ENCODE measurements around the gene BANF2.

GRCh38 chr20:17712201-17712600 is 12.4 kb downstream of the BANF2 start:
- no peak for TF ChIP-seq EZH2 (IDR thresholded peaks at IDR 0.05; ENCODE audit: insufficient read depth, poor library complexity, severe bottlenecking)
- no peak for TF ChIP-seq EZH2phosphoT487 (IDR thresholded peaks at IDR 0.05; ENCODE audit: insufficient read depth, low read depth)

Measured in GM23248 (cell line).